Mesenchymal stem cell (in vitro differentiated cells and primary cell): ENCODE data around the gene SERPINE3.

ENCODE experiments used
- DNase-seq: peaks from one replicate; pipeline ENCODE4 v3.0.0-alpha.2; 2013
- H2AFZ ChIP-seq: one replicate; pipeline ENCODE4 v1.6.1; 2013; ENCODE audit warnings: low read depth, mild to moderate bottlenecking, control low read depth, inconsistent platforms, low read length, moderate library complexity
- H2AK5ac ChIP-seq: 2 replicates; pipeline ENCODE4 v1.6.1; 2013; ENCODE audit warnings: low read length, moderate library complexity, mild to moderate bottlenecking, inconsistent platforms; ENCODE audit not compliant: severe bottlenecking
- H2BK120ac ChIP-seq: one replicate; pipeline ENCODE4 v1.6.1; 2013; ENCODE audit warnings: low read depth, mild to moderate bottlenecking, inconsistent platforms, low read length, moderate library complexity
- H2BK12ac ChIP-seq, 2 experiments: one replicate each; pipeline ENCODE4 v1.6.1; 2013; ENCODE audit warnings: inconsistent platforms in 2 of 2, low read length in 2 of 2, mild to moderate bottlenecking in 2 of 2, moderate library complexity in 2 of 2, control low read depth in 1 of 2
- H2BK15ac ChIP-seq: one replicate; pipeline ENCODE4 v1.6.1; 2013; ENCODE audit warnings: mild to moderate bottlenecking, low read depth, inconsistent platforms; ENCODE audit not compliant: poor library complexity, severe bottlenecking
- H2BK5ac ChIP-seq: 2 replicates; pipeline ENCODE4 v1.6.1; 2013; ENCODE audit warnings: low read depth, mild to moderate bottlenecking, low read length, control low read depth, inconsistent platforms; ENCODE audit not compliant: poor library complexity, severe bottlenecking
- H3K14ac ChIP-seq, 2 experiments: one replicate each; pipeline ENCODE4 v1.6.1; 2013; ENCODE audit warnings: inconsistent platforms in 2 of 2, low read length in 2 of 2, control low read depth in 1 of 2, mild to moderate bottlenecking in 1 of 2, moderate library complexity in 1 of 2
- H3K18ac ChIP-seq, 2 experiments: one replicate each; pipeline ENCODE4 v1.6.1; 2013; ENCODE audit warnings: inconsistent platforms in 2 of 2, low read length in 2 of 2, control low read depth in 1 of 2, low read depth in 1 of 2, mild to moderate bottlenecking in 1 of 2
- H3K23ac ChIP-seq, 2 experiments: one replicate each; pipeline ENCODE4 v1.6.1; 2013; ENCODE audit warnings: inconsistent platforms in 2 of 2, low read length in 2 of 2, mild to moderate bottlenecking in 2 of 2, moderate library complexity in 2 of 2, control low read depth in 1 of 2
- H3K27ac ChIP-seq: 2 replicates; pipeline ENCODE4 v1.5.1; 2013; ENCODE audit warnings: mild to moderate bottlenecking, moderate library complexity, low read length, control low read depth, inconsistent platforms; ENCODE audit not compliant: poor library complexity, severe bottlenecking
- H3K27me3 ChIP-seq, 2 experiments: 2 replicates each; pipeline versions ENCODE4 v1.6.1 to v1.7.0; 2013; ENCODE audit warnings: low read length in 2 of 2, mild to moderate bottlenecking in 2 of 2, moderate library complexity in 2 of 2, control low read depth in 1 of 2, inconsistent platforms in 1 of 2; ENCODE audit not compliant: control insufficient read depth in 1 of 2, insufficient read depth in 1 of 2
- H3K36me3 ChIP-seq, 2 experiments: 2 replicates each; pipeline versions ENCODE4 v1.6.1 to v1.7.0; 2013; ENCODE audit warnings: low read length in 2 of 2, control low read depth in 1 of 2, inconsistent platforms in 1 of 2, low read depth in 1 of 2, mild to moderate bottlenecking in 1 of 2; ENCODE audit not compliant: insufficient read depth in 2 of 2, control insufficient read depth in 1 of 2
- H3K4ac ChIP-seq, 2 experiments: one replicate each; pipeline ENCODE4 v1.6.1; 2013; ENCODE audit warnings: inconsistent platforms in 2 of 2, low read length in 2 of 2, mild to moderate bottlenecking in 2 of 2, moderate library complexity in 2 of 2, control low read depth in 1 of 2, low read depth in 1 of 2
- H3K4me1 ChIP-seq: 2 replicates; pipeline ENCODE4 v1.6.1; 2013; ENCODE audit warnings: low read depth, low read length, control low read depth; ENCODE audit not compliant: control insufficient read depth, insufficient read depth
- H3K4me2 ChIP-seq: 2 replicates; pipeline ENCODE4 v1.6.1; 2013; ENCODE audit warnings: low read length, mild to moderate bottlenecking, inconsistent platforms; ENCODE audit not compliant: poor library complexity, severe bottlenecking
- H3K4me3 ChIP-seq, 2 experiments: 2 replicates each; pipeline versions ENCODE4 v1.5.1 to v1.7.0; 2013; ENCODE audit warnings: low read length in 2 of 2, mild to moderate bottlenecking in 2 of 2, control low read depth in 1 of 2, low read depth in 1 of 2; ENCODE audit not compliant: insufficient read depth in 1 of 2
- H3K79me1 ChIP-seq: replicated peaks from 2 replicates; pipeline ENCODE4 v1.6.1; 2013; ENCODE audit warnings: mild to moderate bottlenecking, control low read depth, low read length, inconsistent platforms; ENCODE audit not compliant: poor library complexity, severe bottlenecking
- H3K9ac ChIP-seq: 2 replicates; pipeline ENCODE4 v1.7.0; 2013; ENCODE audit warnings: mild to moderate bottlenecking, low read length, moderate library complexity
- H3K9me3 ChIP-seq: 2 replicates; pipeline ENCODE4 v1.7.0; 2013; ENCODE audit warnings: mild to moderate bottlenecking, low read length; ENCODE audit not compliant: control insufficient read depth
- H4K8ac ChIP-seq: one replicate; pipeline ENCODE4 v1.6.1; 2013; ENCODE audit warnings: inconsistent platforms, mild to moderate bottlenecking, low read length, moderate library complexity
- H4K91ac ChIP-seq: one replicate; pipeline ENCODE4 v1.6.1; 2013; ENCODE audit warnings: mild to moderate bottlenecking, low read length, inconsistent platforms
- WGBS: methylation state at CpG from one replicate; pipeline ENCODE4 v1.1.7; 2013; ENCODE audit warnings: mixed read lengths; 5-methylcytosine and 5-hydroxymethylcytosine counted together

The SERPINE3 gene

DNA sequence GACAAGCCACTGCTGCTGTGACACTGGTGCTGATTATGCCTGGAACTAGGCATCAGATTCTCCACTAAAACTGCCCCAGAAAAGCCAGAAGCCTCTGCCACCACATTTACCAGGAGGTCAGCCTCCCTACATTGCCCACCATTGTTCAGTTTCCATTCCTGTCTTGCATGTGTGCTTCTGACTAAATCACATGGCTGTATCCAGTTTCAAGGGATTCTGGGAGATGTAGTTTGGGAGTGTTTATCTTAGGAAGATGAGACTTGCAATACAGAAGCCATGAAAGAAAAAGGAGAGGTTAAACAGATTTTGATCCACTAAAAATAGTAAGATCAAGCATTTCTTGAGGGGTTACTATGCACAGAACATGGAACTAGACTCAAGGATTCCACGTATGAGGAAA lies 40.7 kb upstream of the SERPINE3 start:
- Histone ChIP-seq H3K27ac (no peak overlapping the region), H3K27me3 (peaks cover 0 to 14% of the 10 kb centered on the region in 2 experiments), H2BK12ac (no peak overlapping the region), H3K9ac (no peak overlapping the region), H3K36me3 (no peaks in the 10 kb centered on the region), H3K14ac (no peak overlapping the region), H3K79me1 (no peaks in the 10 kb centered on the region), H3K23ac (no peak overlapping the region), H3K4me3 (no peak overlapping the region), H3K9me3 (no peaks in the 10 kb centered on the region), H2BK15ac (no peak overlapping the region), H4K8ac (no peak overlapping the region), H3K4me2 (no peak overlapping the region), H2AFZ (no peak overlapping the region), H3K4ac (no peak overlapping the region), H3K18ac (no peak overlapping the region), H4K91ac (no peak overlapping the region), H2BK5ac (no peak overlapping the region), H2BK120ac (no peak overlapping the region), H2AK5ac (no peak overlapping the region), H3K4me1 (no peaks in the 10 kb centered on the region)
- 96% methylated on average over 1 of the region's 1 CpG for WGBS
- peak; percentile 26 for DNase-seq

DNA sequence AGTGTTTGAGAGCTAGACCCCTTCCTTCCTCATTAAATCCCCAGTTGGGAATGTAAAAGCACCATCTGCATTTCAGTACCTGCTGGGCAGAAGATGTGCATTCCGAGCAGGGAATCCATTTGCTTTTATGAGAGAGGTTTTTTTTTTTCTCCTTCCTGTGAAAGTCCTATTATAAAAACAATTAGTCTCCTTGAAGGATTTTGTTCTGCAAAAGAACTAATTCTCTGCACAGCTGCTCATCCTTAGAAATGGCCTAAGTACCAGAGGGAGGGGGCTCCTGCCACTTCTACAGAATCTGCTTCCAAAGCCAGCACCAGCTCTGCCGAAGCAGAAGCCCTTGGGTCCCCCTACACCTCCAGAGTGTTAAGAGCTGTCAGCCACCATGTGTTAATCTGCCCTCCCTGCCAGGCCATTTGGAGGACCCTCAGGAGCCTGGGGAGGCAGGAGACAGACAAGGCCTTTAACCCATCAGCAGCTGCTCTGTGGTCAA lies 36.4 kb upstream of the SERPINE3 start:
- Histone ChIP-seq H2BK12ac (no peak overlapping the region), H3K27ac (no peak overlapping the region), H4K91ac (no peak overlapping the region), H2BK120ac (no peak overlapping the region), H3K4ac (no peak overlapping the region), H3K36me3 (no peaks in the 10 kb centered on the region), H2AFZ (no peak overlapping the region), H3K9me3 (no peaks in the 10 kb centered on the region), H3K18ac (no peak overlapping the region), H2AK5ac (no peak overlapping the region), H3K23ac (no peak overlapping the region), H2BK5ac (no peak overlapping the region), H3K27me3 (no peaks in the 10 kb centered on the region), H4K8ac (no peak overlapping the region), H2BK15ac (no peak overlapping the region), H3K79me1 (no peaks in the 10 kb centered on the region), H3K4me2 (no peak overlapping the region), H3K4me1 (no peaks in the 10 kb centered on the region), H3K4me3 (no peak overlapping the region), H3K9ac (no peak overlapping the region), H3K14ac (no peak overlapping the region)
- WGBS, result 53% methylated on average over 1 of the region's 2 CpGs
- no peak for DNase-seq

DNA sequence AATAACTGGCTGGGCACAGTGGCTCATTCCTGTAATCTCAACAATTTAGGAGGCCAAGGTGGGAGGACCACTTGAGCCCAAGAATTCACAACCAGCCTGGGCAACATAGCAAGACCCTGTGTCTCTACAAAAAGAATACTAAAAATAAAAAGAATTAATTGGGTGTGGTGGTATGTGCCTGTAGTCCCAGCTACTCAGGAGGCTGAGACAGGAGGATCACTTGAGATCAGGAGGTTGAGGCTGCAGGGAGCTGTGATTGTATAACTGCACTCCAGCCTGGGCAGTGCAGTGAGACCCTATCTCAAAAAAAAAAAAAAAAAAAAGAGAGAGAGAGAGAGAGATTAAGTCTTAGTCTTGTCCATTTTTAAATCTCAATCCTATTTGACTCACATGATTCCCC lies 35.6 kb upstream of the SERPINE3 start:
- Histone ChIP-seq H3K79me1 (no peaks in the 10 kb centered on the region), H3K9ac (no peak overlapping the region), H3K4me1 (no peaks in the 10 kb centered on the region), H3K9me3 (no peaks in the 10 kb centered on the region), H3K23ac (no peak overlapping the region), H2BK5ac (no peak overlapping the region), H2BK12ac (no peak overlapping the region), H3K18ac (no peak overlapping the region), H4K8ac (no peak overlapping the region), H3K4me2 (no peak overlapping the region), H3K4me3 (no peak overlapping the region), H4K91ac (no peak overlapping the region), H2BK15ac (no peak overlapping the region), H2AK5ac (no peak overlapping the region), H3K36me3 (no peaks in the 10 kb centered on the region), H3K27ac (no peak overlapping the region), H3K4ac (no peak overlapping the region), H3K14ac (no peak overlapping the region), H3K27me3 (no peaks in the 10 kb centered on the region), H2AFZ (no peak overlapping the region), H2BK120ac (no peak overlapping the region)
- DNase-seq, result no peak

DNA sequence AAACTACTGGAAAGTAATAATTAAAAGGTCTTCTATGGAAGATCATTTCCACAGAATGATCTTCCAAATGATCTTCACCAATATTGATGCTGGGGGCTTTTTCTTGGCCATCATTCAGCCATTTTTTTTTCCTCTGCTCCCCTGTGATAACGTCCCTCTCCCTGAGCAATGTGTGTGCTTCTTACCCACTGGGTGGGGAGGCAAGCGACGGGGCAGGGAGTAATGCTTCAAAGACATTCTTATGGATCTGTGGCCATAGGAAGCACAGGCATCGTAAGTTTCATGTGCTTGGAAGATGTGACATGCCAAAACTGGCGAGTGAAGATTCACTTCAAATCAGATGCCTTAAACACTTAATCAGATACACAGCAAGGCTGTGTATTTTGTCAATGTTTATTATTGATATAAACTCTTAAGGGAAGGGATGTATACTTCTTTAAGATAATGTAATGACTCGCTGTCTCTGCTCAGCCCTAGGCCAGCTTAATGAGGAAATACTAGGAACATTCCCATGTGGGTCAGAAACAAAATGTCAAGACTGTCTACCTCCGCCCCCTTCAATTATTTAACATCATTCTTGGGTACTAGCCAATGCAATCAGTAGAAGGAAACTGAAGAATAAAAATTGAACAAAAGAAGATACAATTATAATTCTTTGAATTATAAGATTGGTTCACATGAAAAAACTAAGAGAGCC lies 34.1 kb upstream of the SERPINE3 start:
- H4K8ac ChIP-seq, result no peak overlapping the region
- no peaks in the 10 kb centered on the region for H3K27me3 ChIP-seq
- H2BK5ac ChIP-seq, result no peak overlapping the region
- H3K9ac ChIP-seq, result no peak overlapping the region
- H3K4me3 ChIP-seq, result no peak overlapping the region
- H2BK15ac ChIP-seq, result no peak overlapping the region
- no peak overlapping the region for H3K4me2 ChIP-seq
- no peak overlapping the region for H2BK120ac ChIP-seq
- H3K79me1 ChIP-seq, result no peaks in the 10 kb centered on the region
- WGBS, result 65% methylated on average over 4 of the region's 7 CpGs
- H3K4ac ChIP-seq, result no peak overlapping the region
- no peak overlapping the region for H2AFZ ChIP-seq
- no peak overlapping the region for H2BK12ac ChIP-seq
- no peaks in the 10 kb centered on the region for H3K4me1 ChIP-seq
- H4K91ac ChIP-seq, result no peak overlapping the region
- DNase-seq, result no peak
- no peak overlapping the region for H2AK5ac ChIP-seq
- no peak overlapping the region for H3K23ac ChIP-seq
- H3K36me3 ChIP-seq, result no peaks in the 10 kb centered on the region
- no peak overlapping the region for H3K14ac ChIP-seq
- no peak overlapping the region for H3K18ac ChIP-seq
- H3K9me3 ChIP-seq, result no peaks in the 10 kb centered on the region
- H3K27ac ChIP-seq, result no peak overlapping the region
